Astrocyte (in vitro differentiated cells and primary cell): ENCODE results near the gene OOSP3. TPM values are rescaled to one million over a fixed set of nuclear protein-coding genes. Genes with fewer than 3 reads are reported as not detected.

Experiments used
- DNase-seq: peaks from one replicate; pipeline ENCODE4 v3.0.0-alpha.2; 2010; ENCODE audit warnings: low read depth
- FAIRE-seq: peaks from 2 replicates; lab custom pipeline; 2011; peaks lifted over from hg19 to GRCh38; lab: Jason Lieb, UNC
- H2AFZ ChIP-seq: 2 replicates; pipeline ENCODE4 v1.6.0; 2012; ENCODE audit warnings: low read depth, low read length, inconsistent platforms
- H3K27ac ChIP-seq: 2 replicates; pipeline ENCODE4 v1.5.1; 2011; ENCODE audit warnings: low read depth, low read length, inconsistent platforms
- H3K27me3 ChIP-seq: 2 replicates; pipeline ENCODE4 v1.6.0; 2011; ENCODE audit warnings: low read length, inconsistent platforms; ENCODE audit not compliant: insufficient read depth
- H3K36me3 ChIP-seq: 2 replicates; pipeline ENCODE4 v1.5.1; 2011; ENCODE audit warnings: low read length, inconsistent platforms; ENCODE audit not compliant: insufficient read depth
- H3K4me1 ChIP-seq: 2 replicates; pipeline ENCODE4 v1.5.1; 2011; ENCODE audit warnings: low read length, inconsistent platforms; ENCODE audit not compliant: insufficient read depth
- H3K4me2 ChIP-seq: 2 replicates; pipeline ENCODE4 v1.6.0; 2012; ENCODE audit warnings: low read length, inconsistent platforms
- H3K4me3 ChIP-seq: 2 replicates; pipeline ENCODE4 v1.5.1; 2011; ENCODE audit warnings: low read depth, mild to moderate bottlenecking, low read length, inconsistent platforms; ENCODE audit not compliant: insufficient read depth
- H3K79me2 ChIP-seq: 2 replicates; pipeline ENCODE4 v1.6.0; 2012; ENCODE audit warnings: mild to moderate bottlenecking, low read length, inconsistent platforms; ENCODE audit not compliant: insufficient read depth
- H3K9ac ChIP-seq: 2 replicates; pipeline ENCODE4 v1.6.0; 2012; ENCODE audit warnings: mild to moderate bottlenecking, low read length, inconsistent platforms
- H3K9me3 ChIP-seq: 2 replicates; pipeline ENCODE4 v1.5.1; 2012; ENCODE audit warnings: low read depth, mild to moderate bottlenecking, low read length, inconsistent platforms; ENCODE audit not compliant: insufficient read depth
- H4K20me1 ChIP-seq: 2 replicates; pipeline ENCODE4 v1.6.0; 2012; ENCODE audit warnings: low read length, inconsistent platforms; ENCODE audit not compliant: insufficient read depth
- H3K27ac Mint-ChIP-seq: one replicate; pipeline ENCODE4 v1.8.0; 2021; ENCODE audit warnings: mild to moderate bottlenecking, mixed read lengths; ENCODE audit not compliant: unreplicated experiment
- H3K27me3 Mint-ChIP-seq: one replicate; pipeline ENCODE4 v1.8.0; 2021; ENCODE audit warnings: low read depth, mixed read lengths; ENCODE audit not compliant: unreplicated experiment
- H3K36me3 Mint-ChIP-seq: one replicate; pipeline ENCODE4 v1.8.0; 2021; ENCODE audit warnings: low read depth, mixed read lengths; ENCODE audit not compliant: unreplicated experiment
- H3K4me1 Mint-ChIP-seq: one replicate; pipeline ENCODE4 v1.8.0; 2021; ENCODE audit warnings: low read depth, mixed read lengths; ENCODE audit not compliant: unreplicated experiment
- H3K4me3 Mint-ChIP-seq: one replicate; pipeline ENCODE4 v1.8.0; 2021; ENCODE audit warnings: mild to moderate bottlenecking, moderate library complexity, mixed read lengths; ENCODE audit not compliant: unreplicated experiment
- H3K9me3 Mint-ChIP-seq: one replicate; pipeline ENCODE4 v1.8.0; 2021; ENCODE audit warnings: mild to moderate bottlenecking, mixed read lengths; ENCODE audit not compliant: unreplicated experiment
- EZH2 ChIP-seq: IDR thresholded peaks from 2 replicates; pipeline ENCODE4 v1.6.1; 2012; ENCODE audit warnings: mild to moderate bottlenecking, low read length, inconsistent platforms; ENCODE audit not compliant: insufficient read depth
- total RNA-seq: library from RNA; stranded (reverse); gene quantifications from 2 replicates; pipeline ENCODE4 v1.2.1, GENCODE V29; 2021
- TF ChIP-seq, protein P1 (sequence below): IDR thresholded peaks from 2 replicates; pipeline ENCODE4 v1.5.1; 2011; ENCODE audit warnings: low read depth, mild to moderate bottlenecking, inconsistent platforms, low read length, moderate library complexity; ENCODE audit not compliant: insufficient read depth

Gene OOSP3
- total RNA-seq, 1 donor from 2014 or later, result not detected

DNA sequence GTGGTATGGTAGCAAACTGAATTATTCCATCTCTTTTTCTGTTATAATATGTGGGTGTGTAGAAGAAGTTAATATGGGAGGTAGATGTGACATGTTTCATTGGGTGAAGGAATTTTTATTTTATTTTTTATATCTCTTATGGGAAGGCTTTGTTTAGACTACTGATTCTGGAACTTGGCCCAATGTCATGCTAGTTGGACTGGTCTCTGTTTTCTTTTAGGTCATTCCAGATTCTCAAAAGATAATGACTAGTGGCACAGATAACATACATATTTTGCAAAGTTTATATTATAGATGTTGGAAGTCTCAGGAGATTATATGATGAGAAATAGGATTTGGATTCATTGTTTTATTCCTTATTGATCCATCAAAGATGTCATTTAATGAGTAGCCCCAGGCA is 1.3 kb upstream of the OOSP3 start:
- Histone ChIP-seq H4K20me1 (no peaks in the 10 kb centered on the region), H3K27me3 (no peaks in the 10 kb centered on the region), H3K36me3 (no peaks in the 10 kb centered on the region), H3K4me3 (no peak overlapping the region), H3K9me3 (no peaks in the 10 kb centered on the region), H3K4me1 (no peaks in the 10 kb centered on the region), H3K79me2 (no peaks in the 10 kb centered on the region), H3K4me2 (no peak overlapping the region), H3K9ac (no peak overlapping the region), H3K27ac (no peak overlapping the region), H2AFZ (no peak overlapping the region)
- Mint-ChIP-seq H3K4me3 (no peak overlapping the region), H3K27me3 (no peaks in the 10 kb centered on the region), H3K9me3 (no peaks in the 10 kb centered on the region), H3K36me3 (no peaks in the 10 kb centered on the region), H3K4me1 (peaks cover 8% of the 10 kb centered on the region), H3K27ac (no peak overlapping the region)
- no peak for DNase-seq
- FAIRE-seq, result no peak
- TF ChIP-seq, protein P1, sequence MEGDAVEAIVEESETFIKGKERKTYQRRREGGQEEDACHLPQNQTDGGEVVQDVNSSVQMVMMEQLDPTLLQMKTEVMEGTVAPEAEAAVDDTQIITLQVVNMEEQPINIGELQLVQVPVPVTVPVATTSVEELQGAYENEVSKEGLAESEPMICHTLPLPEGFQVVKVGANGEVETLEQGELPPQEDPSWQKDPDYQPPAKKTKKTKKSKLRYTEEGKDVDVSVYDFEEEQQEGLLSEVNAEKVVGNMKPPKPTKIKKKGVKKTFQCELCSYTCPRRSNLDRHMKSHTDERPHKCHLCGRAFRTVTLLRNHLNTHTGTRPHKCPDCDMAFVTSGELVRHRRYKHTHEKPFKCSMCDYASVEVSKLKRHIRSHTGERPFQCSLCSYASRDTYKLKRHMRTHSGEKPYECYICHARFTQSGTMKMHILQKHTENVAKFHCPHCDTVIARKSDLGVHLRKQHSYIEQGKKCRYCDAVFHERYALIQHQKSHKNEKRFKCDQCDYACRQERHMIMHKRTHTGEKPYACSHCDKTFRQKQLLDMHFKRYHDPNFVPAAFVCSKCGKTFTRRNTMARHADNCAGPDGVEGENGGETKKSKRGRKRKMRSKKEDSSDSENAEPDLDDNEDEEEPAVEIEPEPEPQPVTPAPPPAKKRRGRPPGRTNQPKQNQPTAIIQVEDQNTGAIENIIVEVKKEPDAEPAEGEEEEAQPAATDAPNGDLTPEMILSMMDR, result no peak
- TF ChIP-seq EZH2, result no peak

DNA sequence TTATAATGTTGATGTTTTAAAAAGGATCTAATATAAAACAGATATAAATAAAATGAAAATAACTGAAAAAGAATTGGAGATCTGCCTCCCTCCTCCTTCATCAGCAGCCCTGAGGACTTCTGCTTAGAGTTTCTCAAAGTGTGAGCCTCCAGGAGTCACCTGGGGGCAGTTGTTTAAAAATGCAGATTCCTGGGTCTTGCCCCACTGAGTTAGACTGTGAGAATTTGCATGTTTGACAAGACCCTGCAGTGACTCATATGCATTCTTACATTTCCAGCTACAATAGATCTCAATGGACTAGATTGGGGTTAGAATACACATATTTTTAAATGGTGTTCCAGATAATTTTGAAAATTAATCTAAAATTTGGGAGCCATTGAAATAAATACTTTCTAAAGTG is 798 bp upstream of the OOSP3 start:
- no peak for FAIRE-seq
- Histone ChIP-seq H3K79me2 (no peaks in the 10 kb centered on the region), H3K36me3 (no peaks in the 10 kb centered on the region), H3K4me1 (no peaks in the 10 kb centered on the region), H4K20me1 (no peaks in the 10 kb centered on the region), H3K9me3 (no peaks in the 10 kb centered on the region), H3K4me2 (no peak overlapping the region), H2AFZ (no peak overlapping the region), H3K4me3 (no peak overlapping the region), H3K9ac (no peak overlapping the region), H3K27me3 (no peaks in the 10 kb centered on the region), H3K27ac (no peak overlapping the region)
- DNase-seq, result no peak
- H3K27me3 Mint-ChIP-seq, result no peaks in the 10 kb centered on the region
- H3K4me1 Mint-ChIP-seq, result peaks cover 8% of the 10 kb centered on the region
- H3K9me3 Mint-ChIP-seq, result no peaks in the 10 kb centered on the region
- H3K36me3 Mint-ChIP-seq, result no peaks in the 10 kb centered on the region
- no peak overlapping the region for H3K27ac Mint-ChIP-seq
- no peak overlapping the region for H3K4me3 Mint-ChIP-seq
- TF ChIP-seq, protein P1, result no peak
- TF ChIP-seq EZH2, result no peak

DNA sequence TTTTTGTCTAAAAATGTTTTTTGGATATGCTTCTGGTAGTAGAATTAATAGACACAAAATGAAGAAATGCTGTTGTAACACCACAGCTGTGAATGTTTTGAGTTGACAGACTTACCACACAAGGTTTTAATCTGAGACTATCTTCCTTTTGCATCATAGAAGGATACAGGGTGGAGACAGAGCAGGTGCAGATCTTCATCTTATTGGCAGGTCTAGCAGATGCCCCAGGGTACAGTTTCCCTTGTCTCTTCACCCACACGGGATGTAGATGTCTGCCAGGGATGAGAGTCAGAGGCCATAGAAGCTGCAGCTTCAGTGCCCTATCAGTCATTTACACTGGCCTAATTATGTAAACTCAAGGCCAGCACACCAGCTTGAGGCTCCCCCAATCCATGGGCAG is 985 bp downstream of the OOSP3 start:
- H2AFZ ChIP-seq, result no peak overlapping the region
- Mint-ChIP-seq H3K4me1 (peaks cover 8% of the 10 kb centered on the region), H3K9me3 (no peaks in the 10 kb centered on the region), H3K36me3 (no peaks in the 10 kb centered on the region), H3K27me3 (no peaks in the 10 kb centered on the region), H3K4me3 (no peak overlapping the region), H3K27ac (no peak overlapping the region)
- H3K4me3 ChIP-seq, result no peak overlapping the region
- DNase-seq (no peak), FAIRE-seq (no peak)
- H4K20me1 ChIP-seq, result no peaks in the 10 kb centered on the region
- no peaks in the 10 kb centered on the region for H3K36me3 ChIP-seq
- no peaks in the 10 kb centered on the region for H3K27me3 ChIP-seq
- H3K4me1 ChIP-seq, result no peaks in the 10 kb centered on the region
- no peak overlapping the region for H3K9ac ChIP-seq
- no peak for TF ChIP-seq EZH2
- TF ChIP-seq, protein P1, result no peak
- no peak overlapping the region for H3K27ac ChIP-seq
- H3K4me2 ChIP-seq, result no peak overlapping the region
- no peaks in the 10 kb centered on the region for H3K9me3 ChIP-seq
- H3K79me2 ChIP-seq, result no peaks in the 10 kb centered on the region
